NCI-H2171 (cell line): Measurements from ENCODE around the gene DEFB108B.
"Not testable (repeated sequence)": the region's sequence is repeated elsewhere in the genome, so short reads cannot be mapped to it uniquely, and the experiment has no call there.

ENCODE experiments used
- DNase-seq: peaks from one replicate; lab custom pipeline; 2025; lab: John Stamatoyannopoulos, UW

The DEFB108B gene

GRCh38 chr11:71832811-71833210, at the start of gene DEFB108B:
DEFB108B (plus strand) TSS chr11:71833200; CDS start chr11:71833200, 0 bp downstream.
- DNase-seq, result not testable (repeated sequence)

- DNase-seq, result peak; percentile 84
Observed at GRCh38 chr11:71786114-71786847, 46.7 kb upstream of the DEFB108B start.

GRCh38 chr11:71786848-71787097, 46.2 kb upstream of the DEFB108B start:
- peak; percentile 97 for DNase-seq

- DNase-seq, result peak; percentile 96
Observed at GRCh38 chr11:71787098-71787823, 45.7 kb upstream of the DEFB108B start.

DNA sequence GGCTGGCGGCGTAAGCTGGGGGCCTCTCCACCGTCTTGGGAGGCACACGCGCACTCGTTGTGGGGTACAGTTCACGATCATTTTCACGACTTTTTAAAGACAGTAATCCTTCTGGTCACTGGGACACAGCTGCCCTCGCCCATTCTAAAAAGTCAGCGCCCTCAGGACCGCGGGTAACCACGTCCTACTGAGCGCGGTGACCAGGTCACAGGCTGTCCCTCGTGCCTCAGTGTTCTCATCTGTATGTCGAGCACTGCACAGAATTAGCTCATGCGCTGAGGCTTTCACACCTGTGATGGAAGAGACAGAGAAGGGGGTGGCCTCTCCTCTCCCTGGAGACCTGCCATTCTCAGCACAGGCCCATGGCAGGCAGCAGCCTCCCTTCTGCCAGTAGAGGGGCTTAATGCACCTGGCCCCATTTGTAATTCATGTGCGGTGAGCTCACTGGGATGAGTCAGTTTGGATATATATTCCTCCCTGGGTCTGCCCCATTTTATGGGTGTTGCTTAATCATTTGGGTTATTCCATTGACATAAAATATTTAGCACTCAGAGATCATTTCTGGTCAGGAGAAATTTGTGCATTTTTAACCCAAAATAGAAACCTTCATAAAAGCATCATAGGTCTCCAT, 45.1 kb upstream of the DEFB108B start:
- DNase-seq, result peak; percentile 38

- DNase-seq, result not testable (repeated sequence)
Observed at GRCh38 chr11:71789444-71790196, 43.4 kb upstream of the DEFB108B start.

GRCh38 chr11:71791111-71791510, 41.9 kb upstream of the DEFB108B start:
- not testable (repeated sequence) for DNase-seq

- not testable (repeated sequence) for DNase-seq
Observed at GRCh38 chr11:71792621-71793235, 40.3 kb upstream of the DEFB108B start.

GRCh38 chr11:71794386-71795040, 38.5 kb upstream of the DEFB108B start:
- DNase-seq, result not testable (repeated sequence)

DNA sequence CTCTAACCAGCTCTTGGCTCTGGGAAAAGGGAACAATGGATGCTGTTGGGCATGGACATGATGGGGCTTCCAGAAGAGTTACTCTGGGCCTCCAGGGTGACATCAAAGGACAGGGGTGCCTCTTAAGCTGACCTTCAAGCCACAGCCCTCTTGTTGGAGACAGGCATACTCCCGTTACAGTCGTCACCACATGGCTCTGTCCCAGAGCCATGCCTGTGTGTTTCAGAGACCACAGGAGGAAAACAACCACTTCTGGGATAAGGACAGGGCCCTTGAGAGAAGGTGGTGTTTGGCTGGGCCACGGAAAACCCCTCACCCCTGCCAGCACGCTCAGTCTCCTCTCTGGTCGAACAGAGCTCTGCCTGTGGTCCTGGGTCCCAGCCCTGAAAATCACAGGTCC, 37.8 kb upstream of the DEFB108B start:
- DNase-seq, result not testable (repeated sequence)

DNA sequence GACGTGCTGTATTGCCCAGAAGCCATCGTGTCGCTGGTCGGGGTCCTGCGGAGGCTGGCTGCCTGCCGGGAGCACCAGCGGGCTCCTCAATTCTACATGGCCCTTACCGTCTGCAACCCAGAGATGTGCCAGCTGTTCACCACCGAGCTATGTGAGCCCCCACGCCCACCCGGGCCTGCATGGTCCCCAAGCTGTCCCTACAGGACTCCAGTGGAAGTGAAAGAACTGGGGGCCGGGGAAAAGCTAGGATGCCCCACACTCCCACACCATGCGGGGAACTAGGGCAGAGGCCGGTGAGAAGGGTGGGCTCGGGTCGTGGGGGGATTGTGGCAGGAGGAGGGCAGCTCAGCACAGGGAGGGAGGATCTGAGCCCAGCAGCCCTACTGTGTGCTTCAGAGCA, 37.0 kb upstream of the DEFB108B start:
- DNase-seq, result not testable (repeated sequence)

DNA sequence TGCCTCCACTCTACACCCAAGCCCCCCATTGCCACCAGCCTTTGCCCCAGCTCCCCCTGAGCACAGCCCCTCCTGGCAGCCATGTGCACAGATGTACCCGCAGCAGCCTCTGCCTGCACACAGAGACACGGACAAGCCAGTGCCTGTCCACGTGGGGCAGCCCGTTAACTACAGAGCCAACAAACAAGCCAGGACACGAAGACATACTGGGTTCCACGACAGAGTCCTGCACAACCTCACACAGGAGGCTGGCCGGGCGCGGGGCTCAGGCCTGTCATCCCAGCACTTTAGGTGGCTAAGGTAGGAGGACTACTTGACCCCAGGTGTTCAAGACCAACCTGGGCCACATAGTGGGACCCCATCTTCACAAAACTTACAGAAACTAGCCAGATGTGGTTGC, 36.2 kb upstream of the DEFB108B start:
- DNase-seq, result not testable (repeated sequence)

- DNase-seq, result not testable (repeated sequence)
Observed at GRCh38 chr11:71799556-71800128, 33.4 kb upstream of the DEFB108B start.

- DNase-seq, result not testable (repeated sequence)
Observed at GRCh38 chr11:71800335-71800953, 32.6 kb upstream of the DEFB108B start.

- DNase-seq, result not testable (repeated sequence)
Observed at GRCh38 chr11:71801026-71801425, 32.0 kb upstream of the DEFB108B start.

DNA sequence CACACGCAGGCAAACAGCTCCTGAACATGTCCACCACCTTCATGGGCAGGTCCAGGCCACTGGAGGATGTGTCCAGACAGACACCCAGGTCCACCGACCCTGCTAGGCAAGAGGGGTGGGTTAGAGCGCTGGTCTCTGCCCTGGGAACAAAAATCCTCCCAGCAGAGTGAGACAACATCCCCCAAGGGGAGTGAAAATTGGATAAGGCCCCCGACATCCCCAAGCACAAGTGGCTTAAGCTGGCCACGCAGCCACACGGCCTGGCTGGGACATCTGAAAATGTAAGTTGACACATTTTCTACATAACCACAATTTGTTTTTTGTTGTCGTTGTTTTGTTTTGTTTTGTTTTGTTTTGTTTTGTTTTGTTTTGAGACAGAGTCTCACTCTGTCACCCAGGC, 30.1 kb upstream of the DEFB108B start:
- DNase-seq, result not testable (repeated sequence)

DNA sequence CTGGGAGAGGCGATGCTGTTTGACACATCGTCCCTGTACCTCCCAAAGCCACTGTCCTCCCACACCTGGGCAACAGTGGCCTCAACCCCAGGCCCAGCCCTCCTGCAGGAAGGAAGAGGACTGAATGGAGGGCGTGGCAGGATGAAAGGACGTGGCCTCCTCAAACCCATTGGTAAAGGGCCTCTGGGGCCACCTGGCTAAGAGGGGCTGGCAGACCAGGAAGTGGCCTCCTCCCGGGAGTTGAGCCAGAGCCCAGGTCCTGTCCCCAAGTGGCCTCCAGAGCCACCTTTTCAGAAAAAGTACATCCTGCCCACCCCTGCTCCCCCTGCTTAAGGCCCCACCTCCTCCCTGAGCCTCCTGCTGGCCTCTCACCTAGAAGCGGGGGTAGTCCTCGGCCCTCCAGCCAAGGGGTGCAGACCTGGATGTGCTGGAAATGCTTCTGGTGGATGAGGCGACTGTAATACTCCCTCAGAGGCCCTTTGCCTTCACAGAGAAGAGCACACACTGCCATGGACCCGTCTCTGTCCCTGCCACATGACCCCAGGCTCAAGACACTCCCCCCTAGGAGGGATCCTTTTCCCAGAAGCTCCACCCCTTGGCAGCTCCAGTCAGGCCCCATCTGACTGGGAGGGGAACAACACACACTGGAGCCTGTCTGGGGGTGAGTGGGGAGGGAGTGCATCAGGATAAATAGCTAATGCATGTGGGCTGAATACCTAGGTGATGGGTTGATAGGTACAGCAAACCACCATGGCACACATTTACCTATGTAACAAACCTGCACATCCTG, 28.6 kb upstream of the DEFB108B start:
- DNase-seq, result not testable (repeated sequence)

DNA sequence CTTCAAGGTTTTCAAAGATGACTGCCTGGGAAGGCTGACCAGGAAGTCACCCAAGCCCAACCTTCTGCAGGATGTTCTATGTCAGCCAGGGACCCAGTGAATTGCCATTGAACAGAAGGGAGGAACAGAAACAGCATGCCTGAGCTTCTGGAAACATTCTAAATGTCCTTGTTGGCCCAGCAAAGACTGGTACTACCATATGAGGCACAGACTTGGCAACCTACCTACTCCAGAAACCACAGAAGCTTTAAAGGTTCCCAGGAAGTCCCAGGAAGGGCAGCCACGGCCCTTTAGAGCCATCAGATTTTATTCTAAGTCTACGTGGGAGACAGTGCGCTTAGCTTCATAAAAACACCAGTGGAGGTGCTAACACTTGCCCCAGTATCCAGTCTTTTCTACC, 20.5 kb upstream of the DEFB108B start:
- not testable (repeated sequence) for DNase-seq

DNA sequence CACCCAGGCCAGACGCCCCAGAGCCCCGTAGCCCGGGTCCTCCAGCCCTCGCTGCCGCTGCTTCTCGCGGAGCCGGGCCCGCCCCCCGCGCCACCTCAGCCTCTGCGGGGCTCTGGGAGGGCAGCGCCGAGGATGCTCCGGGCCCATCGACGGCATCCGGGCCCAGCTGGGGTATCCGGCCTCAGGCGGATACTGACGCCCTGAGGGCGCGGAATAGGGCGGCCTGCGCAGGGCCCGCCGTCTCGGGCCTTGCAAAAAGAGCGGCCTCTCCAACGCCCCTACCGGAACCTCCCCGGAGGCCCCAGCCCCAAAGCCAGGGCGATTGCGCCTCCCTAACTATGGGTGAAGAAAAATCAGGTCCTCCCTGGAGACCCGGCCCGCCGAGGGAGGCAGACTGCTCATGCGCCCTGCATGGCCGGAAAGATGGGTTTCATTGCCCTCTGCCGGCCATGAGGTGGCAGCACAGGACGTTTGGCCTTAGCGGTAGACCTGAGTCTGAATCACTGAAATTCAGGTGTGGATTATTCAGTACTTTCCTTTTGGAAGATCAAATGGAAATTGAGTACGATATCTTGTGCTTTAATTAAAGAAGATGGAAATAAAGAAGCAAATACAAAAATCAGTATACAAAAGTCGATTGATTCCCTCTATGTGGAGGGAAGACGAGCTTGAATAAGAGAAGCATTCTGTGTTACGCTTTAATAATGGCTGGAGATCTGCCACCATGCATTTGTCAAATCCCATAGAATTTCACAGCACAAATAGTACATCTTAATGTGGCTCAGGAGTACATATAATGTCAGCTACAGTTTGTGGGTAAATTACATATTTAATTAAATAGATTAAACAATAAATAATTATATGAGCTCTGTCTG, 19.3 kb upstream of the DEFB108B start:
- peak; percentile 73 for DNase-seq
